Suprapubic skin (tissue), 4 donors: ENCODE data around the gene KRT33A. TPM values are rescaled to one million over a fixed set of nuclear protein-coding genes. Genes with fewer than 3 reads are reported as not detected.

Experiments used
- DNase-seq, 2 donors: peaks; one replicate each; pipeline ENCODE4 v3.0.0-alpha.2; 2019; ENCODE audit warnings: low spot score in 2 of 2
- H3K27ac ChIP-seq: fragments of 200-600 bp; sonication (generic); one replicate; pipeline ENCODE4 v1.5.1; 2019
- H3K27me3 ChIP-seq: fragments of 200-600 bp; sonication (generic); one replicate; pipeline ENCODE4 v1.5.1; 2019
- H3K36me3 ChIP-seq: fragments of 200-600 bp; sonication (generic); one replicate; pipeline ENCODE4 v1.5.1; 2019
- H3K4me1 ChIP-seq: fragments of 200-600 bp; sonication (generic); one replicate; pipeline ENCODE4 v1.5.1; 2019
- H3K4me3 ChIP-seq: fragments of 200-600 bp; sonication (generic); one replicate; pipeline ENCODE4 v1.5.1; 2019; ENCODE audit warnings: mild to moderate bottlenecking
- H3K9me3 ChIP-seq: fragments of 200-600 bp; sonication (generic); one replicate; pipeline ENCODE4 v1.5.1; 2019
- EP300 ChIP-seq: sonication (generic); formaldehyde crosslinking; IDR thresholded peaks from one replicate; pipeline ENCODE4 v1.6.1; 2017; ENCODE audit warnings: antibody characterized with exemption
- POLR2A ChIP-seq, 2 donors: fragments of 450-650 bp; IDR thresholded peaks; one replicate each; pipeline ENCODE4 v1.6.1; 2017; ENCODE audit warnings: antibody characterized with exemption in 2 of 2, mild to moderate bottlenecking in 2 of 2, moderate library complexity in 2 of 2
- POLR2AphosphoS5 ChIP-seq, 3 donors: sonication (generic); formaldehyde crosslinking; IDR thresholded peaks; one replicate each; pipeline ENCODE4 v1.6.1; 2017; ENCODE audit warnings: antibody characterized with exemption in 3 of 3
- whole genome bisulfite sequencing: methylation state at CpG from one replicate; pipeline ENCODE4 v1.1.5; 2018; 5-methylcytosine and 5-hydroxymethylcytosine counted together
- total RNA-seq, 4 donors: library from RNA; depleted of rRNA; stranded (reverse); fragments of >200 nt; gene quantifications; one replicate each; pipeline ENCODE4 v1.1.0, GENCODE V29; 2016
- TF ChIP-seq, protein P1 (sequence below), 2 donors: fragments of 200-600 bp in 1 of 2; fragments of 450-650 bp in 1 of 2; sonication (generic) in 1 of 2; IDR thresholded peaks; one replicate each; pipeline ENCODE4 v1.5.1; 2016 to 2019; ENCODE audit warnings: antibody characterized with exemption in 2 of 2, mild to moderate bottlenecking in 1 of 2, moderate library complexity in 1 of 2

Gene KRT33A
- total RNA-seq, 4 donors from 2014 or later = 1.2 to 144 (median 8.3) TPM

DNA sequence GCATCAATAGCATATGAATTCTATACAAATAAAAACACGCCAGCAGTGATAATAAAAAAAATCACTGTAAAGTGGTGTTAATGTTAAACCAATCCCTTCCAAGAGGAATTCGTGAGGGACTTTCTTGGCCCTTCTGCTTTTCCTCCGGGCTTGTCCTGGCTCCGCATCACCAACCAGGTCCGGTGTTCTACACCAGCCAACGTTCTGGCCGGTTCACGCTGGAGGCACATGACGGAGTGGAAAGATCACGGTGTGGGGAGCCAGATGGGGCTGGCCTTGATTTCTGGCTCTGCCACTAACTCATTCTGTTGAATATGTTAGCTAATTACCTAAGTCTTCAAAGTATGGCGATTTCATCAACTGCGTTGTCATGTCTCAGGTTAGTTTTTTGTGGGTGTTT is 46.5 kb downstream of the KRT33A start:
- Histone ChIP-seq H3K9me3 (no peaks in the 10 kb centered on the region), H3K27me3 (peaks cover 12% of the 10 kb centered on the region), H3K27ac (no peak overlapping the region), H3K4me1 (peaks cover 23% of the 10 kb centered on the region), H3K4me3 (no peak overlapping the region), H3K36me3 (no peaks in the 10 kb centered on the region)
- 83% methylated on average over 12 of the region's 12 CpGs for WGBS
- TF ChIP-seq POLR2AphosphoS5 (IDR thresholded peaks at IDR 0.05) = no peak
- TF ChIP-seq EP300 = no peak
- no peak for TF ChIP-seq POLR2A (IDR thresholded peaks at IDR 0.05)
- TF ChIP-seq, protein P1, sequence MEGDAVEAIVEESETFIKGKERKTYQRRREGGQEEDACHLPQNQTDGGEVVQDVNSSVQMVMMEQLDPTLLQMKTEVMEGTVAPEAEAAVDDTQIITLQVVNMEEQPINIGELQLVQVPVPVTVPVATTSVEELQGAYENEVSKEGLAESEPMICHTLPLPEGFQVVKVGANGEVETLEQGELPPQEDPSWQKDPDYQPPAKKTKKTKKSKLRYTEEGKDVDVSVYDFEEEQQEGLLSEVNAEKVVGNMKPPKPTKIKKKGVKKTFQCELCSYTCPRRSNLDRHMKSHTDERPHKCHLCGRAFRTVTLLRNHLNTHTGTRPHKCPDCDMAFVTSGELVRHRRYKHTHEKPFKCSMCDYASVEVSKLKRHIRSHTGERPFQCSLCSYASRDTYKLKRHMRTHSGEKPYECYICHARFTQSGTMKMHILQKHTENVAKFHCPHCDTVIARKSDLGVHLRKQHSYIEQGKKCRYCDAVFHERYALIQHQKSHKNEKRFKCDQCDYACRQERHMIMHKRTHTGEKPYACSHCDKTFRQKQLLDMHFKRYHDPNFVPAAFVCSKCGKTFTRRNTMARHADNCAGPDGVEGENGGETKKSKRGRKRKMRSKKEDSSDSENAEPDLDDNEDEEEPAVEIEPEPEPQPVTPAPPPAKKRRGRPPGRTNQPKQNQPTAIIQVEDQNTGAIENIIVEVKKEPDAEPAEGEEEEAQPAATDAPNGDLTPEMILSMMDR (IDR thresholded peaks at IDR 0.05) = no peak
- DNase-seq = no peak

DNA sequence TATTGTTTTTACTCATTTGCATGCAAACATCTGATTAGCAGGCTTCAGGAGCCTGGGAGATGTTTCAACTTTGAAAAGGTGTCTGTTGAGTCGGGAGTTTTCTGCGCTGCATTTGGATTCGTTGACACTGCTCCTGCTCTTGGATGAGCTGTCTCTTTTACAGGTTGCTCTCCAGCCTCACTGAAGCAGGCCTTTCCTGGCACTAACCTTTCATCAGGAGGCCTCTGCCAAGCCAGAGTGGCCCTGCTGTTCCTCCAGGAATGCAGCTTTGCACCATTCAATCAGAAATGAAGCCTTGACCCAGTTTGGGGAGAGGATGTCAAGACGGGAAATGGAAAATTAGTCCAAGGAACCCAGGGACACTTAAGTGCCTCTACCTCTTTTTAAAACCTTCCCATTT is 47.6 kb downstream of the KRT33A start:
- no peaks in the 10 kb centered on the region for H3K36me3 ChIP-seq
- no peak overlapping the region for H3K27ac ChIP-seq
- TF ChIP-seq EP300 (no peak), POLR2A (IDR thresholded peaks at IDR 0.05) (no peak), POLR2AphosphoS5 (IDR thresholded peaks at IDR 0.05) (no peak)
- TF ChIP-seq, protein P1 (IDR thresholded peaks at IDR 0.05) = no peak
- DNase-seq = no peak
- H3K4me1 ChIP-seq = peaks cover 13% of the 10 kb centered on the region
- no peaks in the 10 kb centered on the region for H3K9me3 ChIP-seq
- H3K27me3 ChIP-seq = peaks cover 11% of the 10 kb centered on the region
- H3K4me3 ChIP-seq = no peak overlapping the region
- WGBS = 60% methylated on average over 4 of the region's 4 CpGs

DNA sequence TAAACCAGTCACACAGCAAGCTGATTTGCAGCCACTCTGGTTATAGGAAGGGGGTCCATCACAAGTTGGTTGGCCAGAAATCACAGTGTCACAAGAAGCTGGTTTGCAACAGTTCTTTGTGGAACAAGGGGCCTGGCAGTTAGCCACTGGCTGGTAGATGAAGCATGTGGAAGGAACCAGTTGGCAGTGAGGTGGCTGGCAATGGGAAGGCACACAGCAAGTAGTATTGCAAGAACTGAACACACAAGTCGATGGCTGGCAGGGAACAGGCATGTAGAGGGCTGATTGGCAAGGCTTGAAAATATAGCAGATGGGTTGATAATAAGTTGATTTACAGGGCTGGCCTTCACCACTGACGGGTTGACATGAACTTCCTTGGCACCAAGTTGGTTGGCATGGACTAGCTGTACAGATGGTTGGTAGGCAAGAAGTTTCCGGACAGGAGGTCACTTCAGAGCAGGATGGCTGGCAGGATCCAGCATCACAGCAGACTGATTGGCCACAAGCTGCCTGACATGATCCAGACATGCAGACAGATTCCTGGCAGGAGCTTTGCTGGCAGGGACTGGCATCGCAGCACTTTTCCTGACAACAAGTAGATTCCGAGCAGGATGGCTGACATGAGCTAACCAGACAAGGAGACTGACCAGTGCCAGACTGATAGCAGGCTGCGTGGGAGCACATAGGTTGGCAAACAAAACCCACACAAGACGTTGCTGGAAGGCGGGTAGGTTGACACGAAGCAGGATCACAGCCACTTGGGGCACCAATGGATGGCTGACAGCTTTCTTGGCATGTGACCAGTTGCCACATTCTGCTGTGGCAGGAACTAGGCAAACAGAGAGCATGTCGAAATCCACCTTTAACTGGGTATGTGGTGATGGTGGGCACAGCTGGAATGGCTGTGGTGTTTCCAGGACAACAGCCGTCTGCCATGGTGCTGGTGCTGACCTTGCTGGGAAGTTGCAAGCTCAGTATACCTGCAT is 48.4 kb downstream of the KRT33A start, which contains the start of gene KRTAP29-1:
KRTAP29-1 (minus strand) TSS at position 936 of the 986 bp plus-strand sequence; CDS start at position 936, 0 bp downstream.
- Histone ChIP-seq H3K4me1 (peaks cover 8% of the 10 kb centered on the region), H3K4me3 (no peak within 1 kb of the TSS), H3K9me3 (no peaks in the 10 kb centered on the region), H3K36me3 (no peaks in the 10 kb centered on the region), H3K27me3 (peaks cover 11% of the 10 kb centered on the region), H3K27ac (no peak within 1 kb of the TSS)
- WGBS = 24% methylated on average over 11 of the region's 11 CpGs
- no peak for DNase-seq
- TF ChIP-seq, protein P1 (IDR thresholded peaks at IDR 0.05) = no peak
- TF ChIP-seq POLR2A (IDR thresholded peaks at IDR 0.05) (no peak), POLR2AphosphoS5 (IDR thresholded peaks at IDR 0.05) (no peak), EP300 (no peak)

DNA sequence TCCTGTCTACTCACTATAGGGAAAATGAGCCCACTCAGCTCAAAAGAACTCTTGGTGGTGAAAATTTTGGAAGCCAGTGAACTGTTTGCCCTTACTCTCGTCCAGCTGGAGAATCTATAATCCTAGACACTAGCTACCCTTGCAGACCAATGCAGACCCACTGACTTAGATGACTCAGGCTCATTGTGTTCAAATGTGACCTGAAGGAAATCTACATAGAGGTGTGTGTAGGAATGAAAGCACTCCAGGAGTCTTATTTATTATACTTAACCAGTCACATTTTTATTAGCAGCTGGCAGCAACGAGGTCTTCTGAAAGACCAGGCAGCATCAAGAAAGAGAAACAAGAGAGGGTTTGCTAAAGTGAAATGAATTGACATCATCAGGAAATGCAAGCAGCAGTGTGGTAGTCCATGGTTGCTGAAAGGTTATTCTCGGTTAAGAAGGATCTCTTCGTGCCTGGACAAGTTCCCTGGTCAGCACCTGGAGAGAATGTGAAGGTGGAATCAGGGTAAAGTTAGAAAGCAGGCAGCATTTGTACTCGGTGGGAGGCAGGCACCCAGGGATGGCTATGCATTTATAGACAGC is 49.3 kb downstream of the KRT33A start:
- peaks cover 8% of the 10 kb centered on the region for H3K4me1 ChIP-seq
- WGBS = 45% methylated on average over 5 of the region's 5 CpGs
- TF ChIP-seq EP300 = no peak
- TF ChIP-seq POLR2AphosphoS5 (IDR thresholded peaks at IDR 0.05) = no peak
- TF ChIP-seq POLR2A (IDR thresholded peaks at IDR 0.05) = no peak
- TF ChIP-seq, protein P1 (IDR thresholded peaks at IDR 0.05) = no peak
- no peaks in the 10 kb centered on the region for H3K36me3 ChIP-seq
- peaks cover 11% of the 10 kb centered on the region for H3K27me3 ChIP-seq
- no peaks in the 10 kb centered on the region for H3K9me3 ChIP-seq
- no peak overlapping the region for H3K27ac ChIP-seq
- DNase-seq = no peak
- H3K4me3 ChIP-seq = no peak overlapping the region
